GM12878 (cell line): ENCODE results near the gene DNAJC7. TPM values are rescaled to one million over a fixed set of nuclear protein-coding genes. Genes with fewer than 3 reads are reported as not detected.

Experiments used
- ATAC-seq: fragments of 200-7000 bp; cut with Tn5 transposase; 3 replicates; pipeline ENCODE4 v1.9.1; 2020; ENCODE audit warnings: mild to moderate bottlenecking, moderate library complexity
- BruUV-seq: library from RNA; stranded (reverse); fragments of 400-500 nt; replicated peaks from 2 replicates; lab custom pipeline; 2021; lab: Mats Ljungman, UMichigan
- CTCF ChIA-PET: fragments of 300-600 bp; sonication (Branson Sonifier 250); formaldehyde crosslinking; extraction: SDS; loops from one replicate; lab custom pipeline; 2021; ENCODE audit warnings: inconsistent platforms; lab: Yijun Ruan, JAX
- POLR2A ChIA-PET: fragments of 350-600 bp; formaldehyde crosslinking; extraction: SDS; loops from one replicate; lab custom pipeline; 2021; ENCODE audit warnings: inconsistent platforms; lab: Charles Lee
- RAD21 ChIA-PET: fragments of 300-600 bp; sonication (Branson Sonifier 250); formaldehyde crosslinking; loops from one replicate; lab custom pipeline; 2023; ENCODE audit warnings: antibody characterized with exemption; ENCODE audit not compliant: unreplicated experiment; lab: Charles Lee
- SMC1A ChIA-PET: fragments of 300-600 bp; sonication (Branson Sonifier 250); formaldehyde crosslinking; loops from one replicate; lab custom pipeline; 2023; ENCODE audit not compliant: unreplicated experiment, uncharacterized antibody; lab: Charles Lee
- DNase-seq: peaks from one replicate; pipeline ENCODE4 v3.0.0-alpha.2; 2011; ENCODE audit warnings: low read depth, low spot score
- FAIRE-seq: peaks from 3 replicates; lab custom pipeline; 2011; peaks lifted over from hg19 to GRCh38; lab: Jason Lieb, UNC
- H2AFZ ChIP-seq: 2 replicates; pipeline ENCODE4 v1.6.0; 2011; ENCODE audit warnings: low read depth, low read length, control low read depth; ENCODE audit not compliant: control insufficient read depth
- H3K27ac ChIP-seq: 2 replicates; pipeline ENCODE4 v1.5.1; 2011; ENCODE audit warnings: control low read depth; ENCODE audit not compliant: control insufficient read depth, insufficient read depth
- H3K27me3 ChIP-seq, 2 experiments: replicated peaks in 1 of 2; 2 replicates each; pipeline versions ENCODE4 v1.6.0 to v1.6.1; 2011; ENCODE audit warnings: low read length in 1 of 2; ENCODE audit not compliant: control insufficient read depth in 2 of 2, insufficient read depth in 2 of 2
- H3K36me3 ChIP-seq, 2 experiments: 2 replicates each; pipeline ENCODE4 v1.5.1; 2011; ENCODE audit warnings: low read length in 1 of 2; ENCODE audit not compliant: control insufficient read depth in 2 of 2, insufficient read depth in 2 of 2
- H3K4me1 ChIP-seq: 2 replicates; pipeline ENCODE4 v1.6.1; 2011; ENCODE audit warnings: mild to moderate bottlenecking, low read length, moderate library complexity, mixed read lengths; ENCODE audit not compliant: control insufficient read depth, insufficient read depth
- H3K4me2 ChIP-seq: 2 replicates; pipeline ENCODE4 v1.6.0; 2011; ENCODE audit warnings: control low read depth; ENCODE audit not compliant: control insufficient read depth, insufficient read depth
- H3K4me3 ChIP-seq: fragments of 200-600 bp; sonication (generic); 2 replicates; pipeline ENCODE4 v1.5.1; 2016
- H3K79me2 ChIP-seq: 2 replicates; pipeline ENCODE4 v1.6.0; 2011; ENCODE audit warnings: low read length; ENCODE audit not compliant: control insufficient read depth, insufficient read depth
- H3K9ac ChIP-seq: 2 replicates; pipeline ENCODE4 v1.8.0; 2011; ENCODE audit warnings: low read length, control low read depth, mixed read lengths; ENCODE audit not compliant: control insufficient read depth, insufficient read depth
- H3K9me3 ChIP-seq: replicated peaks from 3 replicates; pipeline ENCODE4 v1.5.1; 2011; ENCODE audit warnings: mild to moderate bottlenecking, low read length; ENCODE audit not compliant: control insufficient read depth, insufficient read depth
- H4K20me1 ChIP-seq: 2 replicates; pipeline ENCODE4 v1.6.0; 2011; ENCODE audit not compliant: control insufficient read depth, insufficient read depth
- ATF7 ChIP-seq: fragments of 450-650 bp; IDR thresholded peaks from 2 replicates; pipeline ENCODE4 v1.6.1; 2016; ENCODE audit warnings: low read depth, mild to moderate bottlenecking
- BCL11A ChIP-seq: IDR thresholded peaks from 2 replicates; pipeline ENCODE4 v1.6.1; 2011; ENCODE audit warnings: low read depth, low read length
- CBX5 ChIP-seq: sonication (generic); IDR thresholded peaks from 2 replicates; pipeline ENCODE4 v1.6.1; 2016; ENCODE audit warnings: low read depth, moderate library complexity, mild to moderate bottlenecking, inconsistent platforms
- CUX1 ChIP-seq: IDR thresholded peaks from 2 replicates; pipeline ENCODE4 v1.6.1; 2012; ENCODE audit warnings: improper control_type of control experiment, low read depth, low read length; ENCODE audit not compliant: insufficient replicate concordance
- EED ChIP-seq: sonication (generic); IDR thresholded peaks from 2 replicates; pipeline ENCODE4 v1.6.1; 2016; ENCODE audit warnings: antibody characterized with exemption, low read depth
- FOS ChIP-seq: IDR thresholded peaks from 3 replicates; pipeline ENCODE4 v1.6.1; 2011; ENCODE audit warnings: borderline replicate concordance; ENCODE audit not compliant: insufficient read length; ENCODE audit errors: extremely low read depth
- MTA2 ChIP-seq: fragments of 450-650 bp; IDR thresholded peaks from 2 replicates; pipeline ENCODE4 v1.6.1; 2016; ENCODE audit warnings: low read depth, mild to moderate bottlenecking, moderate library complexity
- POLR2AphosphoS5 ChIP-seq: IDR thresholded peaks from 2 replicates; pipeline ENCODE4 v1.6.1; 2011; ENCODE audit warnings: mild to moderate bottlenecking, low read length, inconsistent platforms
- RELA ChIP-seq: fragments of 450-650 bp; IDR thresholded peaks from 2 replicates; pipeline ENCODE4 v1.8.0; 2014; ENCODE audit warnings: borderline replicate concordance; ENCODE audit not compliant: partially characterized antibody
- SIN3A ChIP-seq: IDR thresholded peaks from 2 replicates; pipeline ENCODE4 v1.6.1; 2012; ENCODE audit warnings: low read depth, low read length, improper control_type of control experiment
- SMAD1 ChIP-seq: fragments of 450-650 bp; IDR thresholded peaks from 2 replicates; pipeline ENCODE4 v1.6.1; 2018; ENCODE audit warnings: mild to moderate bottlenecking, low read depth; ENCODE audit not compliant: partially characterized antibody
- SP1 ChIP-seq: IDR thresholded peaks from one replicate; pipeline ENCODE4 v1.6.1; 2011; ENCODE audit warnings: low read depth, low read length
- SPI1 ChIP-seq: IDR thresholded peaks from 2 replicates; pipeline ENCODE4 v1.6.1; 2011; ENCODE audit warnings: low read depth, mild to moderate bottlenecking, low read length, moderate library complexity, borderline replicate concordance; ENCODE audit not compliant: insufficient read depth
- SUZ12 ChIP-seq: fragments of 200-600 bp; sonication (generic); IDR thresholded peaks from one replicate; pipeline ENCODE4 v1.6.1; 2018; ENCODE audit warnings: antibody characterized with exemption, mild to moderate bottlenecking; ENCODE audit not compliant: unreplicated experiment
- TCF12 ChIP-seq: IDR thresholded peaks from 2 replicates; pipeline ENCODE4 v1.6.1; 2011; ENCODE audit warnings: low read depth, mild to moderate bottlenecking, low read length
- ZBED1 ChIP-seq: IDR thresholded peaks from 2 replicates; pipeline ENCODE4 v1.6.1; 2016; ENCODE audit warnings: borderline replicate concordance
- ZNF622 ChIP-seq: fragments of 450-650 bp; IDR thresholded peaks from 2 replicates; pipeline ENCODE4 v1.6.1; 2017; ENCODE audit warnings: mild to moderate bottlenecking, inconsistent platforms
- WGBS: methylation state at CpG from one replicate; pipeline ENCODE4 v1.1.6; 2016; ENCODE audit warnings: low lambda C conversion rate; ENCODE audit not compliant: insufficient replicate concordance, insufficient coverage; ENCODE audit errors: missing lambda C conversion rate; 5-methylcytosine and 5-hydroxymethylcytosine counted together
- in situ Hi-C: fragments of 300-500 bp; cut with MboI; formaldehyde crosslinking; loops from 9 replicates; pipeline ENCODE4 v1.14.3; 2018; ENCODE audit warnings: mixed read lengths
- intact Hi-C: fragments of 100-400 bp; cut with micrococcal nuclease; formaldehyde crosslinking; loops from one replicate; pipeline ENCODE4 v1.14.2; 2022; ENCODE audit not compliant: unreplicated experiment
- polyA plus RNA-seq, 11 experiments: library from polyadenylated mRNA; depleted of rRNA in 4 of 11; unstranded in 6 of 11; stranded (reverse) in 5 of 11; fragments of >200 nt; fragmentation: Nextera tagmentation in 4 of 11; fragmentation: Illumina TruSeq in 1 of 11; extraction: Ambion mirVana in 4 of 11; extraction: Trizol in 1 of 11; gene quantifications; 1 replicate in 1 of 11; 2 replicates in 10 of 11; pipeline versions ENCODE4 v1.2.1 to v1.2.3, GENCODE V29; 2011 to 2016; ENCODE audit warnings: inconsistent platforms in 2 of 11, missing spikeins in 2 of 11, low read depth in 1 of 11
- total RNA-seq, 4 experiments: library from RNA; depleted of rRNA in 3 of 4; stranded (reverse); fragments of >200 nt in 3 of 4; fragmentation: Illumina TruSeq in 1 of 4; extraction: Trizol in 1 of 4; gene quantifications; 2 replicates each; pipeline versions ENCODE4 v1.2.1 to v1.2.3, GENCODE V29; 2013 to 2021

The DNAJC7 gene
- total and polyA plus RNA-seq, 10 of the 15 experiments (the other 5 are each of a cell fraction or from before 2014, with no cell fraction given): 60.1 to 173 (median 94.9) TPM

GRCh38 chr17:42055496-42055895 lies 38.3 kb upstream of the DNAJC7 start:
- no TSS peak for BruUV-seq
- ChIA-PET RAD21 (interaction anchor here (1.1 kb wide), 1 partner anchor 30 kb away, joined by 3 read pairs; no protein-coding TSS in a partner anchor), CTCF (interaction anchor here (1.3 to 2.8 kb wide), 2 partner anchors 11 to 30 kb away, joined by 3 to 15 read pairs; no protein-coding TSS in a partner anchor)

GRCh38 chr17:42055027-42055426 lies 37.8 kb upstream of the DNAJC7 start:
- ChIA-PET CTCF (interaction anchor here (2.8 kb wide), 1 partner anchor 12 kb away, joined by 15 read pairs; no protein-coding TSS in a partner anchor), POLR2A (interaction anchor here (0.6 to 1.2 kb wide), 2 partner anchors 10 to 13 kb away, joined by 3 to 4 read pairs; no protein-coding TSS in a partner anchor), SMC1A (interaction anchor here (1.5 kb wide), 1 partner anchor 9 kb away, joined by 4 read pairs; no protein-coding TSS in a partner anchor), RAD21 (interaction anchor here (1.1 kb wide), 1 partner anchor 29 kb away, joined by 3 read pairs; no protein-coding TSS in a partner anchor)
- no peak overlapping the region for H2AFZ ChIP-seq
- H3K9me3 ChIP-seq: peaks cover 8% of the 10 kb centered on the region; the same call in 2 of the 3 replicates
- no peak overlapping the region for H3K4me3 ChIP-seq
- FAIRE-seq (no peak), DNase-seq (no peak), ATAC-seq (no peak)
- in situ Hi-C loops: no loop called here
- H4K20me1 ChIP-seq: no peaks in the 10 kb centered on the region
- H3K9ac ChIP-seq: no peak overlapping the region
- H3K27ac ChIP-seq: no peak overlapping the region
- intact Hi-C loops: no loop called here
- H3K4me2 ChIP-seq: no peak overlapping the region
- H3K36me3 ChIP-seq: no peaks in the 10 kb centered on the region
- no peaks in the 10 kb centered on the region for H3K4me1 ChIP-seq
- H3K27me3 ChIP-seq: peaks cover 2 to 4% of the 10 kb centered on the region in 2 experiments
- no peaks in the 10 kb centered on the region for H3K79me2 ChIP-seq
- BruUV-seq: no TSS peak
- no peak for TF ChIP-seq CUX1
- TF ChIP-seq BCL11A: no peak
- no peak for TF ChIP-seq POLR2AphosphoS5
- TF ChIP-seq MTA2: no peak
- no peak for TF ChIP-seq ZNF622
- no peak for TF ChIP-seq SIN3A
- TF ChIP-seq SPI1: no peak
- TF ChIP-seq RELA: no peak
- TF ChIP-seq TCF12: no peak
- 44% methylated on average over 3 of the region's 3 CpGs for WGBS

More at GRCh38 chr17:42055496-42055895, 38.3 kb upstream of the DNAJC7 start:
- ChIA-PET POLR2A (interaction anchor here (1.2 kb wide), 1 partner anchor 11 kb away, joined by 4 read pairs; no protein-coding TSS in a partner anchor), SMC1A (interaction anchor here (1.5 kb wide), 1 partner anchor 10 kb away, joined by 4 read pairs; no protein-coding TSS in a partner anchor)
- Histone ChIP-seq H2AFZ (no peak overlapping the region), H3K9me3 (peaks cover 8% of the 10 kb centered on the region; the same call in 2 of the 3 replicates), H3K27ac (no peak overlapping the region), H4K20me1 (no peaks in the 10 kb centered on the region), H3K4me3 (no peak overlapping the region), H3K4me1 (no peaks in the 10 kb centered on the region), H3K36me3 (no peaks in the 10 kb centered on the region), H3K79me2 (no peaks in the 10 kb centered on the region), H3K9ac (no peak overlapping the region), H3K4me2 (no peak overlapping the region), H3K27me3 (peaks cover 2 to 4% of the 10 kb centered on the region in 2 experiments)
- FAIRE-seq (no peak), ATAC-seq (no peak), DNase-seq (no peak)
- intact Hi-C loops (no loop called here), in situ Hi-C loops (no loop called here)
- WGBS: 27% methylated on average over 6 of the region's 6 CpGs
- TF ChIP-seq EED (no peak), SMAD1 (no peak), ATF7 (no peak), SP1 (no peak), SUZ12 (no peak), FOS (no peak), CBX5 (no peak), RELA (no peak), ZBED1 (no peak)
